B cell (primary cell): ENCODE measurements around the gene GJA9.

ENCODE experiments used
- CTCF ChIP-seq: fragments of 200-600 bp; IDR thresholded peaks from one replicate; pipeline ENCODE4 v1.8.0; 2022; ENCODE audit warnings: antibody characterized with exemption, mild to moderate bottlenecking
- EZH2 ChIP-seq: IDR thresholded peaks from 2 replicates; pipeline ENCODE4 v1.6.1; 2012; ENCODE audit warnings: borderline replicate concordance, low read depth, mild to moderate bottlenecking, moderate library complexity, low read length; ENCODE audit not compliant: insufficient read depth, poor library complexity, severe bottlenecking

DNA sequence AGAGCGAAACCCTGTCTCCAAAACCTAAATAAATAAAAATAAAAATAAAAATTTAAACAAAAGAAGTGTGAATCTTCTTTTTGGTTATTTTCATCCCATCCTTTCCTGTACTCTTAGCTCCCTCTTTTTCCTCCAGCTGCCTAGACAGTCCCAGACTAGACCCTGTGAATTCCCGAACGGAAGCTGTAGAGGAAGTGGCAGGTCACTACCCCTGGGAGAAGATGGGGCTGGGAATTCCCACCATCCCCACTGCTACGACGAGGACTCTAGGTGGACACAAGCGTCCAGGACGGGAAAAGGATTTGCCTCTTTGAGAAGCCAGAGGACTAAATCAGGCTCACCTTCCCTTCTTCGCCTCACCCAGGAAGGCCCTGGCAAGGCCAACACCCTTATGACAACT lies 47.7 kb upstream of the GJA9 start:
- TF ChIP-seq CTCF (no peak), EZH2 (no peak)
